ENCODE results near the gene BTBD18.

The BTBD18 gene, protein sequence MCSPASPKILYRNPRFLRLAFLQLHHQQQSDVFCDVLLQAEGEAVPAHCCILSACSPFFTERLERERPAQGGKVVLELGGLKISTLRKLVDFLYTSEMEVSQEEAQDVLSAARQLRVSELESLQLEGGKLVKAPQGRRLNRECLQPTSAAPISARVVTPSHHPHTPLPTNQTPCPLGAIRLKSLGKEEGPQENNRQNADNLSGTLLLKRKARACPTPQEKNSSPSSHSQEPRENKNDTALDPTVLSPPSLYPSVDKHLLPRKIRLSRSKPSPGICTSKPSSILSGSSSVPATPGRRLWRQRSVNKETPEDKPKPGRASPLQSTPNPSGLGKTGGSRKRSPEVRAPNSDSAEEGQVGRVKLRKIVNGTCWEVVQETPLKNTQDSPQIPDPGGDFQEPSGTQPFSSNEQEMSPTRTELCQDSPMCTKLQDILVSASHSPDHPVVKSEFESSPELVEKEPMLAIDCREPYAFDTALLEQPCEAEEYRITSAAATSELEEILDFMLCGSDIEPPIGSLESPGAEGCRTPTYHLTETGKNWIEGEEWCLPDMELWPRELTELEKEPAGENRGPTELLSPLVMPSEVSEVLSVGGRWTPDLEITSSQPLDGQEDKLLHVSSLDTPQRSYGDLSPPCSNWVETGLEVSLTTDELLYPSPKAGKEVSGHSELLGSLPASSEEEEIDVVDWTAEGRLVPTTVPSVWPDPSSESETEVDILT

DNA sequence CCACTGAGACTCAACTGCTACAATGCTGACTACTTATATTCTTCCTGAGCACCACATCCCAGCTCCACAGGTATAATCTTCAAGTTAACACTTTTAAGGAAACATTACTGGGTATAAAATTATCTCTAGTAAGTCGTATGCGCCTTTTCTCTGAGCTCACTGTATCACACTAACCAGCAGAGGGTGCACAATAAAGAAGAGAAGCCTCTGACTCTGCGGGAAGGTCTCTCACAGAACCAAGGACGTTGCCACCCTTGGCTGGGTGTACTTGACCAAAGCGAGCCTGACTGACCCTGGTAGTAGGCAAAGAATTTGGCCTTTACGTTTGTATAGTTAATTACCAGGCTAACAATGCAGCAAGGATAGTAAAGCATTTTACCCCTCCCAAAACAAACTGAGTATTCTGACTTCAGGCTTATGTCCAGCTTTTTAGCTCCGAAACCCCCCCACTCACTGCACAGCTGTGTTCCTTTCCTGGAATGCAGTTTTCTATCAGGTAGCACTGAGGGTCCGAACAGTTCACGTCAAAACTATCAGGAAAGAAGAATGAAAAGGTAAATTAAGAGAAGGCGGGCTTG lies at the start of gene BTBD18:
Gene BTBD18, minus strand, starts transcription at position 144 of the 578 bp plus-strand sequence. CDS start 631 bp downstream, outside the sequence.
- no peak for DNase-seq

DNA sequence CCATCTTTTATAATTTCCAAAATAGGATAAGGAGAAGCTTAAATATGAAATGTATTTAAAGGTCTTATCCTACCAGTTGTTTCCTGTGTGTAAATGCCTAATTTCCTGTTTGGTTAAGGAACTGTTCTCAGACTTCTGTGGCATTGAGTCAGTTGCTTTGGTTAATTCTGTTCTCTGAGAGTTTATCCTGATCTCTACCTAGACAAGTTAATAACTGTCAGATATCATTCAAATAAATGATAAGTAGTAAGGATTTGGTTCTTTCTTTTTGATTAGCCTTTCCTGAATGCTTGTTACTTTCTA lies 49.5 kb upstream of the BTBD18 start:
- no peak for DNase-seq

DNA sequence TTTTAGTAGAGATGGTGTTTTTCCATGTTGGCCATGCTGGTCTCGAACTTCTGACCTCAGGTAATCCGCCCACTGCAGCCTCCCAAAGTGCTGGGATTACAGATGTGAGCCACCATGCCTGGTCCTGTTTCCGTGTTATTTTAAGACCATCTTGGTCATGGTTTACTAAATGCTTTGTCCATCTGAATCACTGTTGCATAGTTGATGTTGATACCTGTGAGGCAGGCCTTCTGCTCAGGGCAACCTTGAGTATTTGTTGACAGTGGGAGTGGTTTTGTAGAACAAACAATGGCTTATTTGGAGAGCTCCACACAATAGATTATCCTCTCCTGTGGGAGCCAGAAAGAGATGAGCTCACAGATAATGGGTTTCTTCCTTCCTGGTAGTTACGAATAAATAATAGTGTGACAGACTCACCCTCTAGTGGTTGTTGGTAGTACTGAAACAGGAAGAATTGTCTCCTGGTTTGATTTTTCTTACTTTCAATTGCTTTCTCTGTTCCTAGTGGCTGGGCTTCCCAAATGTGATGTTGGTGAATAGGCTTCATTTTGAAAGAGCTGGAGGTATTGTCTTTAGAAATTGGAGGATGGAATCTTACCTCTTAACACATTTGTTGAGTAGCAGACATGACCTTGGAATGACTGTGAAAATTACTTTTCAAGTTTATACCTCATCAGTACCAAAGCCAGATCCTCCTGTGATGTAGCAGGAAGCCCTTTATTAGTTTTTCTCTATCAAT lies 49.0 kb upstream of the BTBD18 start:
- no peak for DNase-seq

DNA sequence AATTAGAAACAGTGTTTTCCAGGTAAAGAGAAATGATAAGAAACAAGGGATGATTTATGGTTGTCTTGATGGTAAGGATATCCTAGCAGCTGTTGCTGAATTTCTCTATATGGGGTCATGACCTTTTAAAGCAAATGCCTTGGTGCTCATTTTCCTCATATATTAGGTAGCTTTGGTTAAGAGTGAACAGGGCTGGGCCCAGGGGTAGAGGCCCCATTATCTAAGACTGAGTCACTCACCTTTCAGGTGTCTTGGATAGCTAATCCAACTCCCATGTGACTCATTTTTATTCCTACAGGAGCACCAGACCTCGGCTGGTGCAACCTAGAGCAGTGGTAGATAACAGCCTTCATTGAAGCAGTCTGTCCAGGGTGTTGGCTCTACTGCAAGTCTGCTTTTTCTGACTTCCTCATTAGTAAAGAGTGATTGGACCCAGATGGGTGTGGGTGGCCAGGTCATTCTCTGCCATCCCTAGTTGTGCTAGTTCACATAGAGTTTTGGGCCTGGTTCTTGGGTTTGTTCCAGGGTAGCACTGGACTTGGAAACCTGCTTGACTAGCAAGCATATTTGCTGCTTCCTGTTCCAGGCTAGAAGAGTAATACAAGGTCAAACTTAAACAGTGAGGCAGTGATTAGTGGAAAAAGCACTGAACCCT lies 47.4 kb upstream of the BTBD18 start:
- DNase-seq: no peak

DNA sequence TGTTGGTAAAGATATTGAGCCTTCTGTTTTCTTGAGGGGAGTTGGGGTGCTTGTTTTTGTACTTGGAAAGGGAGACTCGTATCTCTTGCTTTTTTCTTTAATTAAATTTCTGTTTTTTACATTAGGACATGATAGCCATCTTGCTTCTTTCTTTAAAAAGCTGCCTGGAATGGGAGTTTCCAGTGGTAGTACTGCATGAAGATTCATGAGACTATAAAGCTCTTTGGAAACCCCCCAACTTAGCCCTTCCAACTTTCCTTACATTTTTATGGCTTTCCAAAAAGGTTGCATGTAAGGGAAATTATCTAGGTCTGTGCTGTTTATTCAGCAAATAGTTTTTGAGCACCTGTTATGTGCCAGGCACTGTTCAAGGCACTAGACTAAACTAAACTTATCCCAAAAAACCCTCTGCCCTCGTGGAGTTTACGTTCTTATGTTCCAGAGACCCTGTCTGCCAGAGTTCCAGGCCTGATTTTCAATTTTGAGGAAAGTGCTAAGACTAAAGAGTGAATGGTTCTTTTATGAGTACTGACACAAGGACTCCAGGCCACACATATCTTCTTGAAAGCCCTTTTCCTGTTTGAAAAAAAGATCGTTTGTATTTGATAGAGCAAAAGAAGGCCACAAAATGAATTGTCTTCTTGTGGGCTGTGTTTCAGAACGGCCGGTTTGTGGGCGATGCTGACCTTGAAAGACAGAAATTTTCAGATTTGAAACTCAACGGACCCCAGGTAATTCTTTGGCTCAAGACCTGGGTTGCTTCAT lies 41.9 kb upstream of the BTBD18 start:
- no peak for DNase-seq

DNA sequence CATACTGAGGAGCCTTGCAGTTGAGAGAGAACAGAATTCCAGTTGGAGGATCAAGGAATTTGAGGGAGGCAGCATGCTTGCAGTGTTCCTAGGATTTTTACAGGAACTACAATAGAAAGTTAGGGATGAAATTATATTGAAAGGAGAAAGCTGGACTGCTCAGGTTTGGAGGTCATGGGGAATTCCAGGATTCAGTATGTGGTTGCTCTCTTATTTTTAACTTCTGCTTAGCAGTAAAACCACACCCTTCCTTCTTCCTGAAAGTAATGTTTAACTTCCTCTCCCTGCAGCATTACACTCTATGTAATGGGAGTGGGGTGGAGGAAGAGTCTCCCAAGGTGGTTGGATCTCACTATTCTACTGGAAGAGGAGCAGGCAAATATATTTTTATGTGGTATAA lies 41.3 kb upstream of the BTBD18 start:
- DNase-seq: no peak

DNA sequence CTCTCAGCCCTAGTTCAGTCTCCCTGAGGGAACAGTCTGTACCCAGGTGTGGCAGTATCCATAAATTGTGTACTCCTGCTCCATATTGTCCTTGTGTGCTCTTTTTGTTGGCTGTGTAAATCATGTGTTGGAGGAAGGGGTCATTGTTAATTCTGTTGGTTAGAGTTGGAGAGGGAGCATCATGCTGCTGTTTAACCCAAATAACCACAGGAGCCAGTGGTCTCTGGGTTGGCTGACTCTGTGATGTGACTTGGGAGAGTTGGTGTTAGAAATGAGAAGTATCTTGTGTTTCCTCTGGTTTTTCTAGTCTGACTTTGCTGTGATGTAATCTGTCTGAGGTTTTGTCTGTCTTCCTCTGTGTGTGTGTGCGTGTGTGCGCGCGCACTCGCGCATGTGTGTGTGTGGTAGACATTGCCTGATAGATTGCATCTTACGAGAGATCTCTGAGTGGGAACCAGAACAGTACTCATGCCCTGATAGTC lies 40.5 kb upstream of the BTBD18 start:
- peak; percentile 65 for DNase-seq

DNA sequence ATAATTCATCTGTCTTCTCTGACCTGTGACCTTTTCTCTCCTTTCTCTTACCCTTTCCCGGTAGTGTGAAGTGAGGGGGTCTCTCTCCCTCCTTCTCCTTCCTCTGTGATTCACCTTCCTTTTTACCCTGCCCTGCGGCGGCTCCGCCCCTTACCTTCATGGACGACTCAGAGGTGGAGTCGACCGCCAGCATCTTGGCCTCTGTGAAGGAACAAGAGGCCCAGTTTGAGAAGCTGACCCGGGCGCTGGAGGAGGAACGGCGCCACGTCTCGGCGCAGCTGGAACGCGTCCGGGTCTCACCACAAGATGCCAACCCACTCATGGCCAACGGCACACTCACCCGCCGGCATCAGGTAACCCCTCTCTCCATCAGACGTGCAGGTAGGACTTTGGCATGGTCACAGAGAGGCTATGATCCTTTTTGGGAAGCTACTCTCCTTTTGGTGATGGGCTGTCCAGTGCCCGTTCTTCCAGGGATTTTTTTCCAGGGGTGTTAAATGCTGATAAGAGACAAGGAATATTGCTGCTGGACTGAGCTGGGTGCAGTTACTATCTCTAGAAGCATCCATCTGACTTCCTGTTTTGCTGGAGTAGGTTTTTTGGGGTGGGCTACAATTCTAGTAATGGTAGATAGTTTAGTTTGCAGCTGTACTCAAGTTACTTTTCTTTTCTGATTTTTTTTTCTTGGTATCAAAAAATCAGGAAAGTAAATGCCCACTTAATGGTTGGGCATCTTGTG lies 39.9 kb upstream of the BTBD18 start:
- DNase-seq: no peak

DNA sequence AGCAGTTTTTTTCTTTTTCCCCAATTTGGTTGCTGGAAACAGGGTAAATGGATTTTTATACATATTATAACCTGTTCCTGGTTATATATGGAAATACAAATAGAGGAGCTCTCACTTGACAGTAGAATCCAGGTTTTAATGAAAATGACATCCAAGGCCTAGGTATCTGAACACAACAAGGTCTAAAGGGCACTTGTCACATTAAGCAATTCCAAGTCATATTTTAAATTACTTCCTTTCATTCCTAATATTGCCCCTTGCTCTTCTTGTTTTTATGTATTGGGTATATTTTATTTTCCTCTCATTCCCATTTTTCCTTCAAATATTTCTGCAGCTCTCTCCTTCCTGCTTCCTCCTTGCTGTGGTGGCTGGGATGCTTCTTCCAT lies 37.1 kb upstream of the BTBD18 start:
- no peak for DNase-seq

DNA sequence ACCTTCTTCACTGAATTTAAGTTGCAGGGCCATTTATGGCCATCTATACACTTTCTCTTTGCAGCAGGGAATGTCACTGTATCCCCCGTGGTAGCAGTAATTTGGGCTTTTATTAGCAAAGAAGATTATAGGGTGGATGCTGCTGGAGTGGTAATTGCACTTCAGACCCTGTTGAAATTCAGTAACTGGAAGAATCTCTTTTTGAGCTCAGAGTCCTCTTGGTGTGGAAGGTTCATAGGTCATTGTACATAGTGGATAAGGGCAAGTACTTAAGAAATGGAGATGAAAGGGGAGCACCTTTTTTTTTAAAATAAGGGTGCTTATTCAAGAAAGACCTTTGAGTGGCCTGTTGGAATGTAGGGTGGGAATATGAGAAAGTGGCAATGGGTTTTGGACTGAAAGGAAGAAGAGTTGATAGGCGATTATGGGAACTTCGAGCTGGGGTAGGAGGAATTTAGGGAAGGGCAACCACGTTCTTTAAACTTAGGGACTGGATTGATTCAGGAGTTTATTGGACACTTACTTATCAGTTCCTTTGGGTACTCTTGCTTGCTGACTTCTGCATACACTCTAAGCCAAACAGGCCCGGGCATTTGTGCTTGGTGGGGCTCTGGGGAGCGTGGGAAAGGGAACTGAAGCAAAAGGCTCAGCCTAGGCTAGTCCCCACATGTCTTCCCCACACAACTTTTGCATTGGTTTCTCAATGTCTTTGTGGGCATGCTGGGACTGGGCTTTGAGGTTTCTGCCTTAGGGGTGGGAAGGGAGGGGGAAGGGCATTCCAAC lies 36.5 kb upstream of the BTBD18 start:
- DNase-seq: no peak

DNA sequence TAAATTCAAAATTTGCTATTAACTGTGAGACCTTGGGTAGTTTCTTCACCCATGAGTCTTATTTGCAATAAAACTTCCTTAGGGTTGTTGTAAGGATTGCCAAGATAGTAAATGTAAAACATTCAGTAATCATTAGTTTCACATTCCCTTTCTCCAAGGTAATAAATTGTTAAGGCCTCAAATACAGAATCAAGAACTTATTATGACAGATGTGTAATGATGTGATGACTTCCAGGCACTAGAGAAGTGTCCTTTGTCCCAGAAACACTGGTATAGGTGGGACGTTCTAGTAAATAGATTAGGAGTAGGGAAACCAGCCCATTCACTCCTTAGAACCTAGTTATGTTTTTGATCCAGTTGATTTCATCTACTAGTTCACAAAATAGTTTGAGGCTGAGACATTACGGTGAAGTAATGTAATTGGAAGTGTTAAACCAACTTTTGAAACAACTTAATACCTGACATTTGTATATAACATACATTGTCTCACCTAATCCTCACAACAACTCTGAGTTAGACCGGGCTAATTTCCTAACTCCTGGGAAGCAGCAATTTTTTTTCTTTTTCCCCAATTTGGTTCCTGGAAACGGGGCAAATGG lies 35.5 kb upstream of the BTBD18 start:
- DNase-seq: no peak

DNA sequence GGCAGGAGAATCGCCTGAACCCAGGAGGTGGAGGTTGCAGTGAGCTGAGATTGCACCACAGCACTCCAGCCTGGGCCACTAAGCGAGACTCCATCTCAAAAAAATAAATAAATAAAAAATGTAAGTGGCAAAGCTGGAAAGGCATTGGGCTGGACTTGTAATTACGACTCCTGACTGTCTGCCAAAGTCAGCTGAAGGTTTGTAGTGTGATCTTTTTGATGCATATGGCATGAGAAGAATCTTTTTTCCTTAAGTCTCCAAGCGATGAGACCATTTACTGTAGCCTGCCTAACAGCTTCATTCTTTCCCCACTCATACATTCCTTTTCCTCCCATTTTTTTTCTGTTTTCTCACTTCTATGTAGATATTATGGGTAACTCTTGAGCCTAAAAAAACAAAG lies 34.8 kb upstream of the BTBD18 start:
- DNase-seq: no peak

DNA sequence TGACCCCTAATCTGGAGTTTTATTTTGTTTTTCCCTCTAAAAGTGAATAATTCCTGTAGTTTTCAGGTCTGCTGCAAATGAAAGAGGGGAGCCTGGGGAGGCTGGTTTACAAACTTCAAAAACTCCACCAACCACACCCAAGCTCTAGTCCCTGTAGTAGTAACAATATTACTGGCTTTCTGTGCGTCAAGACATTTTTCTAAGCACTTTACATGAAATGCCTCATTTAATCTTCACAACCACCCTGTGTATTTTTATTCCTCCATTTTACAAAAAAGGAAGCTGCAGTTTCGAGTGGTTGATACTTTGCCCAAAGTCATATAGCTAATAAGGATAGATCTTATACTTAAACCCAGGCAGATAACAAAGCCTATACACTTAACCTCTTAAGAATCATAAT lies 33.5 kb upstream of the BTBD18 start:
- no peak for DNase-seq

DNA sequence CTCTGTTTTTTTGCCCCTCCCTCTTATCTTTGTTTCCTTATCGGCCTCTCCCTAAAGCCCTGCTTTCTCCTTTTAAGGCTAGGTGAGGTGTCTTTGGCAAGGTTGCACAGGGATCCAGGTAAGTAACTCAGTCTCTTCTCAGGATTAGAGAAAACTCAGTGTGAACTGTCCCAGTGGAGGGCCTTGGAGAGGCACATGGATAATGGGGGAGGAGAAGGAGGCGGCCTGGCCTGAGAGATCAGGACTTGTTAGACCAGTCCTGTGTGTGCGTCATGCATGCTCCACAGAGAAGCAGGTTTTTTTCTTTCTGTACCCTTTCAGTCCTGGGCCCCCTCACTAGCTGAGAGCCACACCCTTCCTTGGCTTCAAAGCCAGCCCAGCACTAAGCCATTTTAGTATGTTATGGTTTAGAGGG lies 29.9 kb upstream of the BTBD18 start:
- no peak for DNase-seq

DNA sequence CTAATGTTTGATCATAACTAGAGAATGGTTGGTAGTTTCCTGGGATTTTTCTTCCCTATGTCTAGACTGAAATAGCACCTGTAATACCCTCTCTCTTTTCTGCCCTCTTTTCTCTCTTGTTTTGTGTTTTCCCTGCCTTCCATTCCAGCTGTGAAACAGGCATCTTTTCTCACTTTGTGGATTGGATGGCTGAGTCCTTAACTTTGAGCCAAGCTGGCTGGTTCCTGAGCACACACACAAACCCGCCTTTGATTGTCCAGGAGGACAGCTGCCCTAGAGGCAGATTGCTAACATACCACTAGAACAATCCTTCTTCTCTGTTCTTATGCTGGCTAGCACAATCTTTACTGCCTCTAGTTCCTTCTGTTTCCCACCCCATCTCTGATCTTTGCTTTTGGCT lies 27.7 kb upstream of the BTBD18 start:
- DNase-seq: no peak

DNA sequence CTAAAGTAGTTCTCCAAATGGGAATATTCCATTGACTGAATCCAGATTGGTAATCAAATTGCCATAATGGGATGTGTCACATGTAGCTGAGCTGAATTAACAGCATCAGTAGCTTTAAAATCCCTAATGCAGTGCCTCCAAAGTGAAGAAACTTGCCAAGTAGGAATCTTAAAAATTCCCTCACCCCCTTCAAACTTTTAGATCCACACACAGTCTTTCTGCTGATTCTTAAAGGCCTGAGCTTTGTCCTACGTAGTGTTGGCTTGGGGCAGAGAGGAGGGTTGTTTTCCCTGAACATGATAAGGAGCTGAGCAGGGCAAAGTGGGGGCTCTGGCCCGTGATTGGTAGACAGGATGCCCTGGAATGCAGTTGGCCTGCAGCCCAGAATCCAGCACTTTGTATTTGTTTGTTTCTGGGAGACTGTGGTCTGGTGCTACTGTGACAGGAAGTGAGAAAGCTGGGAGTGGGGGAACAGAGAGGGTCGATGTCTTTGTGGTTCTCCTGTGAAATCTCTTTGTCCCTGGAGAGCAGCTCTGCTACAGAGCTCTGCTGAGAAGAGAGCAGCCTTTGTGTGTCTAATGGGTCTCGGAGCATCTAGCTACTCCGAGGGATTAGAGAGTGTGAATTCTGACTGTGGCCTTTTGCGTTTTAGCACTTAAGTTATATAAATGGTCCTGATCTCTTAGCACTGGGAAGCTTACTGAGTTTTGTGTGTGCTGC lies 26.9 kb upstream of the BTBD18 start:
- no peak for DNase-seq

DNA sequence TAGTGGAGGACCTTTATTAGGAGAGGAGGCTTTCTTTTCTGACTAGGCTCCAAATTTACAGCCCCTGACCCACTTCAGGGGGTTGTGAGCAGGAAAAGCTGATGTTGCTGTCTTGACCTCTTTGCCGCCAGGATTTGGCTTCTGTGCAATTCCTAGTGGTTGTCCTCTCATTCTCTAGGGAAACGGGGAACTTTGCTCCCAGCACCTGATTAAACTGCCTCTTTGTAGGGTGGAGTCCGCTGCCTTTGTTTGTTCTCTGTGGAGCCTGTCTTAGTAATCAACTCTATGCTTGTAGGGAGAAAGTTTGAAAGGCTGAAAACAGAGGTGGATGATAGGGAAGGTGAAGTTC lies 26.3 kb upstream of the BTBD18 start:
- DNase-seq: no peak

DNA sequence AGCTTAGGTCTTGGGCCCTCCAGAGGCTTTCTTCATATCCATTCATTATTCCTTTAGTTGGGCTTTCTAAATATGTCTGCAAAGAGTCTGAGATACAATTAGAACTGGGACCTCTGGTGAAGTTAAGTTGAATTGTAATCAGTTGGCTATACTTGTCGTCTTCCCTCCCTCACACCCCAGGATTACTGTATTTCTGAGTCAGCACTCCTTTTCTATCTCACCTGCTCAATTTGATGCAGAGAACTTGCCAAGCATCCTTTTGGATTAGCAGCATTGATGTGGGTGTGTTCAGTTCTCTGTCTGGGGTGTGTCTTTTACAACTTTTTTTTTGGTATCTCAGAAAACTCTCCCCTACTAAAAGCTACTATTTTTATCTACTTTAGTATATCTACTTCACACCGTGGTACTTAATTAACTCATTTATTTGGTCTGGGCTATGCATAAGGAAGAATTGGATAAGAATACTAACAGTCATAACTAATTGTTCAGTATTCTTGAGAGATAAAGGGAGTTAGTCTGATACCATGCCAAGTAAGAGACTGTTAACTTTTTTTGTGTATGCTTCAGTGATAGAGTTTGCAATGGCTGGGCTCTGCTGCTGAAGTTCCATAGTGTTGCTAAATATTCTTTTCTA lies 25.1 kb upstream of the BTBD18 start:
- DNase-seq: no peak

DNA sequence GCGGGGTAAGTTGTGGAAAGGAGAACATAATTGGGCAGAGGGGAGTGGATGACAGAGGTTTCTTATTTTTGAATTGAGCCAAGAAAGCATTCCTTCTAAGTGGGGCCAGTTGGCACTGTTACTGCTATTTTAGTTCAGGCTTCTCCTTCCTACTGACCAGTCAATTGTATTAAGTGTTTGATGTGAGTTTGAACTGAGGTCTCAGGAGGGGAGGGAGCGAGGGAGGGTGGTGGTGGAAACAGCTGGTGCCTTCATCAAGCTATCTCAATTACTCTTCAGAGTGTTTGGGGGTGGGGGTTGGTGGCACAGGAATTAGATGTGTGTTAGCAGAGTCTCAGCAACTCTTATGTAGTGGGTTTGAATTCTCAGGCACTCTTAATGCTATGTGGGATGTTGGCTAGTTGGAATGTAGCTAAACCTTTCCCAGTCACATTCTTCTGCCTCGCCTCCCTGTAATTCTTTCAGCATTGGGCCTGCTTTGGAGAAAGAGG lies 24.5 kb upstream of the BTBD18 start:
- DNase-seq: no peak
